ENCODE results near the gene SETD7.

DNA sequence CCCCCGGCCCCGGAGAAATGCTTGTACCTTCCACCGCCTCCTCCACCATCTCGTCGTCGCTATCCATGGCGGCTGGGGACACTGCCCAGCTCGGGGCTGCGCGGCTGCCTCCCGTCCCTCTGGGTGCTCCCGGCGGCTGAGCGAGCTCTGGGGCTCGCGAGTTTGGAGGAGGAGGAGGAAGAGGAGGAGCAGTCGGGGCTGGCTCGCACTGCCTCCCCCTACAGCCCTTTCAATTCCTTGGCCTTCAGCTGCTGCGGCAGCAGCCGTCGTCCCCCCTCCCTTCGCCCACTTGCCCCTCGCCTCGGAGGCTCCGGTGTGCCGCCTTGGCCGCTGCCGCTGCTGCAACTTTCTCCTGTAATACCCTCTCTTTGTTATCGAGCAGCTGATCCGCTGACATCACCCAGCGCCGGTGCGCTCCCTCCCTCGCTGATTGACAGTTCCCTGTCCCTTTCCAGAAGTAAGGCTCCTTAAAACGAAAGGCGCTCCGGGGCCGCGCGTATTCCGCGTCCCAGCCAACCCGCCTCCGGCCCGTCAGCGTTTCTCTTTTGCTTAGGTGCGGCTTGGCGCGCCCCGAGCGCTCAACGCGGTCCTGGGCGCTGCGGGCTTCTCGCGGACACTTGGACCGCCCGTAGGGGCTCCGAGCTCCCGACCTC lies at the start of gene SETD7:
- TF ChIP-seq, protein P1, sequence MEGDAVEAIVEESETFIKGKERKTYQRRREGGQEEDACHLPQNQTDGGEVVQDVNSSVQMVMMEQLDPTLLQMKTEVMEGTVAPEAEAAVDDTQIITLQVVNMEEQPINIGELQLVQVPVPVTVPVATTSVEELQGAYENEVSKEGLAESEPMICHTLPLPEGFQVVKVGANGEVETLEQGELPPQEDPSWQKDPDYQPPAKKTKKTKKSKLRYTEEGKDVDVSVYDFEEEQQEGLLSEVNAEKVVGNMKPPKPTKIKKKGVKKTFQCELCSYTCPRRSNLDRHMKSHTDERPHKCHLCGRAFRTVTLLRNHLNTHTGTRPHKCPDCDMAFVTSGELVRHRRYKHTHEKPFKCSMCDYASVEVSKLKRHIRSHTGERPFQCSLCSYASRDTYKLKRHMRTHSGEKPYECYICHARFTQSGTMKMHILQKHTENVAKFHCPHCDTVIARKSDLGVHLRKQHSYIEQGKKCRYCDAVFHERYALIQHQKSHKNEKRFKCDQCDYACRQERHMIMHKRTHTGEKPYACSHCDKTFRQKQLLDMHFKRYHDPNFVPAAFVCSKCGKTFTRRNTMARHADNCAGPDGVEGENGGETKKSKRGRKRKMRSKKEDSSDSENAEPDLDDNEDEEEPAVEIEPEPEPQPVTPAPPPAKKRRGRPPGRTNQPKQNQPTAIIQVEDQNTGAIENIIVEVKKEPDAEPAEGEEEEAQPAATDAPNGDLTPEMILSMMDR (conservative IDR thresholded peaks at IDR 0.05; ENCODE audit: low read length): no peak
- no peak for TF ChIP-seq EZH2phosphoT487 (IDR thresholded peaks at IDR 0.05; ENCODE audit: borderline replicate concordance)
